GM18858 (cell line): Measurements from ENCODE around the gene BATF.
"Not testable (repeated sequence)": the region's sequence is repeated elsewhere in the genome, so short reads cannot be mapped to it uniquely, and the experiment has no call there.

Experiments used
- ATAC-seq: cut with Tn5 transposase; IDR thresholded peaks from one replicate; pipeline ENCODE4 v1.9.1; 2021; ENCODE audit not compliant: unreplicated experiment

BATF gene

GRCh38 chr14:75522224-75522982 is at the start of gene BATF:
Gene BATF, plus strand, starts transcription at chr14:75522469. Its CDS starts 214 bp downstream, at chr14:75522683.
- ATAC-seq = peak; percentile 64

DNA sequence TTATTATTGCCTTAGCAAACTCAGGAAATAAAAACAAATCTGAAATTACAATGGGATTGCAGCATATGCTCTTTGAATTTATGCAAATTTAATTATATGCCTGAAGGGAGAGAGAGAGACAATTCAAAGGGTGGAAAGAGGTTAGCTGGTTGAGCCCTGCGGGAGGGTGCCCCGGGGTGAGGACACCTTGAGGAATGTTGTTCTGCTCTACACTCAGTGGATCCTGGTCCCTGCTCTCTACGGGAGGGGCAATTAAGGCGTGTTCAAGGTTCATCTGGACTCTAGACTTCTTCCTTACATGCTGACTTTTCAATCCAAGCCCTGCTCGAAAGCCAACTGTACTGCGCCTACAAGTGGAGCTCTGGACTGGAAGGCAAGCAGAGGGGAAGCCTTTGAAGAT is 48.1 kb upstream of the BATF start:
- ATAC-seq = not testable (repeated sequence)

- no peak for ATAC-seq
Measured at GRCh38 chr14:75476274-75476995, 45.8 kb upstream of the BATF start.

DNA sequence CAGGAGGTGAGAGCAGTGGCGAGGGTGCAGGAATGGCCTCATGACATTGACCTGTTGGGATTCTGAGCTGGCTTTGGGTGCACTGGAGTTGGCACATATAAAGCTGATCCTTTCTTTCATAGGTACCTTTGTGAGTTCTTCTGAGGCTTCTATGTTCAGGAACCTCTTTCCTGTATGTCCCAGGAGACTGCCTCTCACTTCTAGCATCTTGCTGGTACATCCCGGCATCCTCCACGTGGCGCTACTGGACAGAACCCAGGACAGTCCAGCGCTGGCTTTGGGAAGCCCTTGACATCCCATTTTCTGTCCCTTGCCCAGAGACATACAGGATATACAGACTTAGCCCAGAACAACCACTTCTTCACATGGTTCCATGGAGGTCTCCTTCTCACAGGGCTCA is 44.4 kb upstream of the BATF start:
- ATAC-seq = no peak

DNA sequence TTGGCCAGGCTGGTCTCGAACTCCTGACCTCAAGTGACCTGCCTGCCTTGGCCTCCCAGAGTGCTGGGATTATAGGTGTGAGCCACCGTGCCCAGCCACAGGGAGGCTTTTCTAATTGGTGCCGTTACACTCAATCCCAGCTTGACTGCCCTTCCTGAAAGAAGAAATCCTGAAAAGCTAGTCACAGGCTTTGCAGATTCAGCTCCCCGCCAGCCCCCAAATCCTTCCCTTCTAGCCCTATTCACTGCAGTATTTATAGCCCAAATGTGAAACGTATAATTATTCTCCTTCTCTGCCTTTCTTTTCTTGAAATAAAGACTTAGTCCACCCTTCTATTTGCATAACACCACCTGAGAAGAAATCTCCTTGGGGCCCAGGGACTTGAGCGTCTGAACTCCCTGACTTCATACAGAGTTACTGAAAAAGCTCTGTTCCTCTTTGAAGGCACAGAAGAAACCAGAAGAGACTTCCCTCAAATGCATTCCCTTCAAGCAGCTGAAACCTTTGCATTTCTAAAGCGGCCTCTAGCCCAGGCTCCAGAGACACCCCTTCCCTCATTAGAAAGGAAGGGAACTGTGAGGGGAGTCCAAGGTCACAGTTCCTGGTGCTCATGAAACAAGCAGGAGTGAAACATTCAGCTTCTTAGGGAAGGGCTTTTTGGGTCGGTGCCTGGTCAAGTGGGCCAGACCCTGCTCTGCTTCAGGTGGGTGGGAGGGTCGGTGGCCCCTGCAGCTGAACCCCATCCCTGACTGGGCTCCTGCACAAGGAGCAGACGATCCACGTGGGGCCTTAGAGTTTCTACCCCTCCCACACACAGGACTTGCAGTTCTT is 42.3 kb upstream of the BATF start:
- no peak for ATAC-seq

GRCh38 chr14:75482366-75482765 is 39.9 kb upstream of the BATF start:
- no peak for ATAC-seq

DNA sequence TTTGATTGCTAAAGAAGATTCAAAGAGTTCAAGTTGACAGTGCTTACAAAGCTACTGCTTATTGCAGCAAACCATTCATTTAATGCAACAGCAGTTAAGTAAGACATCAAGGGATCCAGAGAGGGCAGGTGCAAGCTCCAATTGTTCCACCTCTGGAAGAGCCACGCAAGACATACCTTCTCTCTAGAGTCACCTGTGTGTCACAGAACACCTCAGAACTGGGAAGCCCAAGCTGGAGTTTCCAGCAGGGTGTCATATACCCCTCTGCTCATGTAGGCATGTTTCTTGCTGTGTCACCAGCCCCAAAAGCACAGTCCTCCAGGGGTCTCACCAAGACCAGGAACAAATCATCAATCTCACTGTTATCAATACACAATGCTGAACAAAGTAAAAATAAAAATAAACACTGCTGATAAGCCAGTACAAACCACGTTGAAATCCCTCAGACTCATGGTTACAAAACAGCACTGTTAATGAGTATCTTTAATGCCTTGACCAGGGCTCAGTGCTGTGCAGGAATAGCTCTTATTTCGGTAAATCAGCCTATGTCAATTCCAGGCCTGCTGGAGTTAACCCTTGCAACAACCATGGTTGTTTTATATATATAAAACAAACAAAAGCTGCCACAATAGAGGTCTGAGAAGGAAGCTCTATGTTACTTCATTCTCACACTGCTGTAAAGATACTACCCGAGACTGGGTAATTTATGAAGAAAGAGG is 37.4 kb upstream of the BATF start:
- no peak for ATAC-seq

- ATAC-seq = no peak
Measured at GRCh38 chr14:75486318-75486717, 36.0 kb upstream of the BATF start.

DNA sequence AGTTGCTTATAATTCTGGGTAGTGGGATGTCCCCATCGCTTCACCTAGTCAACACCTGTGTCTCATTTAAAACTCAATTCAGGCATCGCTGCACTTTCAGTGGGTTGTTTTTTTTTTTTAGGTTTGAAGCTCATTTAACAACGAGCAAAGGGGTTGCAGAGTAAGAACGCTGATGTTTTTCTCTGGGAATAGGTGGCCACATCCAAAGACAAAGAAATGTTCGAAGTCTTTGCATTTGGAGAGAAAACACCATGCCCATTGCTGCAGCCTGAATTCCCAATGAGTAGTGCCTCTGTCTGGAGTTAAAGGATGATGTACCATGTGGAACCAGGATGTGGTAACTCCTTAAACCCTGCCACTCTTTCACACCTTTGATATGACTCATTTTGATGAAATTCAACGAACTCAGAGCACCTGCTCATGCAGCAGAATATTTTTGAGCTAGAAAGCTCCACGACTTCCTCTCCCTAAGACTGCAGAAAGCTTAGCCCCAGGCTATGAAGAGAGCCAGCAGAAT is 35.1 kb upstream of the BATF start:
- peak; percentile 86 for ATAC-seq

- ATAC-seq = no peak
Measured at GRCh38 chr14:75489480-75489837, 32.8 kb upstream of the BATF start.

GRCh38 chr14:75491376-75491978 is 30.8 kb upstream of the BATF start:
- no peak for ATAC-seq

DNA sequence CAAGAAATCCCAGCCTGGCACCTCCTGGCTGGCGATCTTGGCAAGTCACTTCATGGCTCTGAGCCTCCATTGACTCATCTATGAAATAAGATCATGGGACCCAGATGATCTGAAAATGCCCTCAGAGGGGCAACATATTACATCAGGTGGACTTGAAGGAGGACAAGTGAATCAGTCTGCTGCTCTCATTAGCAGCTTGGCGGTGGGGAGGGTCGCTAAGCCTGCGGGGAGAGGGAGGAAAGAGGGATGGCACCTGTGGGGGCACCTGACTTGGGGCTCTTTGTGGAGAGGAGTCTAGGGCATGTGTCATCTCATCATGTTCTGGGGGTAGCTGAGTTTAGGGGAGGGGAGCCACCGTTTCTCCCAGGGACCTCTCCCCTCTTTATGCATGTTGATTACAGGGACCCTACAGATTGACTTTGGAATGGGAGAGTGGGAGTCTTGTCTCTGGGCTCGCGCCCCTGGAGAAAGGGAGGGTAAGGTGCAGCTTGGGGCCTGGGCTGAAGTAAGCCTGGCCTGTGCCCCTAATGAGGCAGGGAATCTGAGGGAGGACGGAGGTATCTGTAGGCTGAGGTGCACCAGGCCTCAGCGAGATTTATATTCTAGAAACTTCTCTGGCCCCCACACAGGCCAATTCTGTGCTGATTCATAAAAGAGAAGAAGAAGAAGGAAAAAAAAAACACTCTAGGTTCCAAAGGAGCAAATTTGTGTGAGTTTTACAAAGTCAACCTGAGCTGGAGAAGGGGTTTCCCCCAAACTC is 29.3 kb upstream of the BATF start:
- no peak for ATAC-seq

- no peak for ATAC-seq
Measured at GRCh38 chr14:75493592-75494087, 28.6 kb upstream of the BATF start.

DNA sequence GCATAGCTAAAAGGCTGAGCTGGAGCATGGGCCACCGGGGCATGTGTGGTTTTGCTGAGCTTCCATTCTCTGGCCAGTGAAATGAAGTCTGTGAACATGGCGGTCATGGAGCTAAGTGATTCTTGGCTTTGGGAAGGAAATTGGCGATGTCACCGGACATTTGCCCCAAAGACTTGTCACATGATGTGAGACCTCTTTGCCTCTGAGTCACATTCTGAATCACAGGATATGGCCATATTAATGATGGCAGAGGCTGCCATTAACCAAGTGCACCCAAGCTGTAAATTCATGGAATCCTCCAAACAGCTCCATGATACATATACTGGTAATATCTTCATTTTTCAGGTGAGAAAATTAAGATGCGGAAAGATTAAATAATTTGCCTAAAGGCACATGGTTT is 27.4 kb upstream of the BATF start:
- no peak for ATAC-seq

DNA sequence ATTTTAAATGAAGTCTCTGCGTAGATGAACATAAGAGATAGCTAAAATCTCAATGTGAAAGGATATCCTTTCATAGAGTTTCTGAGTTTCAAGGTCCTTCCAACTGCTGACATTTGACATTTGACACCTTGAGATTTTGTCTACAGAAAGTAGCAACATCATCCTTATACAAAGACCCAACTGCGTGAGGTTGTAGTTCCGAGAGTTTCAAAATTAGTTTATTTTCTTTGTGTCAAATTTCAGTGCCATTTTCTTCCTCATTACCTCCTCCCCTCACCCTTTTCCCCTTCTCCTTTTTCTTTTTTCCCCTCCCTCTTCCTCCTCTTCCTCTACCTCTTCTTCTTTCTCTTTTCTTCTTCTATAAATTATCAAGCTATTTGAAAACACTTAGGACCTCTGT is 26.9 kb upstream of the BATF start:
- no peak for ATAC-seq

DNA sequence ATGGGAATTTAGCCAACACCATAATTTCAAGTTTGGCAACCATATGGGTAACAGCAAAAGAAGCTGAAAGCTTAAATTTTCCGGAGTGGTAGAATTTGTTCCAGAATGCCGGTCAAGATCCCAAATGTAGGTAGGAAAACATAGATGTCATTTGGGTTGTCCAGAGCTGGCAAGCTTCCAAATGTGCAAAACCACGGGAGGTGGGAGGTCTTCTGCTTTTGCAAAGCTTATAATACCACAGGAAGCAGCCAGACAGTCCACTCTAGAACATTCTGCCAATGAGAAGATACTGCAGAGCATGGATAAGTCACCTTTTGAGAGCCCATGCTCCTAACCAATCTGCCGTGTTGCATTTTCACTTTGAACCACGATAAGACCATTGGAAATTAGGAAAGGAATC is 26.4 kb upstream of the BATF start:
- no peak for ATAC-seq

- ATAC-seq = no peak
Measured at GRCh38 chr14:75496755-75497154, 25.5 kb upstream of the BATF start.

- no peak for ATAC-seq
Measured at GRCh38 chr14:75497191-75497590, 25.1 kb upstream of the BATF start.

DNA sequence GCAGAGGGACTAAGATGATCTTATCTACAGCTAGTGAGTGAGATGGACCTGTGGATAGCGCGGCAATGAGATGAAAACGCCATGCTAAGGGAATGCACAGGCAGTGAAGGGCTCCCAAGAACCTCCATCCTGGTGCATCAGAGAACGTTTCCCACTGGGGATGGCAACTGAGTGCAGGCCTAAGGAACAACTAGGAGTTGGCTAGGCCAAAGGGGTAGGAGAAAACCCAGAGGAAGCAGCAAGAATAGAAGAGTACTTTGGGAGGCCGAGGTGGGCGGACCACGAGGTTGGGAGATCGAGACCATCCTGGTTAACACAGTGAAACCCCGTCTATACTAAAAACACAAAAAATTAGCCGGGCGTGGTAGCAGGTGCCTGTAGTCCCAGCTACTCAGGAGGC is 24.6 kb upstream of the BATF start:
- no peak for ATAC-seq
